Adrenal gland (tissue), 12 donors: ENCODE measurements around the gene LRRC4C. TPM values are rescaled to one million over a fixed set of nuclear protein-coding genes. Genes with fewer than 3 reads are reported as not detected.

ENCODE experiments used
- DNase-seq, 7 donors: peaks; one replicate each; pipeline ENCODE4 v3.0.0-alpha.2; 2019 to 2020
- H3K27ac ChIP-seq, 5 donors: fragments of 200-600 bp; sonication (generic) in 4 of 5; 1 replicate in 3 of 5; 2 replicates in 2 of 5; pipeline versions ENCODE4 v1.5.1 to v1.8.0; 2016 to 2020; ENCODE audit warnings: mild to moderate bottlenecking in 1 of 5
- H3K27me3 ChIP-seq: fragments of 200-600 bp; 2 replicates; pipeline ENCODE4 v1.8.0; 2021
- H3K36me3 ChIP-seq, 2 donors: fragments of 200-600 bp; replicated peaks in 1 of 2; 1 replicate in 1 of 2; 2 replicates in 1 of 2; pipeline versions ENCODE4 v1.5.1 to v1.8.0; 2018 to 2022
- H3K4me1 ChIP-seq, 2 donors: fragments of 200-600 bp; replicated peaks in 1 of 2; 1 replicate in 1 of 2; 2 replicates in 1 of 2; pipeline versions ENCODE4 v1.5.1 to v1.8.0; 2018 to 2021
- H3K4me3 ChIP-seq, 4 donors: fragments of 200-600 bp; sonication (generic) in 3 of 4; one replicate each; pipeline ENCODE4 v1.5.1; 2016 to 2018
- H3K9me3 ChIP-seq, 3 donors: fragments of 200-600 bp; sonication (generic) in 1 of 3; replicated peaks in 1 of 3; 1 replicate in 2 of 3; 2 replicates in 1 of 3; pipeline versions ENCODE4 v1.5.1 to v1.8.0; 2016 to 2021
- POLR2A ChIP-seq, 2 donors: fragments of 450-650 bp; IDR thresholded peaks; one replicate each; pipeline ENCODE4 v1.6.1; 2017; ENCODE audit warnings: antibody characterized with exemption in 2 of 2, mild to moderate bottlenecking in 2 of 2, moderate library complexity in 1 of 2
- WGBS, 4 donors: extraction: QIAGEN DNeasy Blood & Tissue Kit in 2 of 4; methylation state at CpG; one replicate each; pipeline versions ENCODE4 v1.1.5 to v1.1.7; 2013 to 2017; 5-methylcytosine and 5-hydroxymethylcytosine counted together
- intact Hi-C, 2 donors: fragments of 100-400 bp; cut with DNase I; formaldehyde crosslinking; loops; one replicate each; pipeline versions ENCODE4 v1.14.1 to v1.15.0; 2022 to 2023
- polyA plus RNA-seq, 3 donors: library from polyadenylated mRNA; stranded (reverse); fragments of 200-250 nt in 2 of 3; fragments of 350-450 nt in 1 of 3; fragmentation: Illumina TruSeq in 1 of 3; extraction: RNeasy Lipid Tissue Mini Kit (QIAGEN cat#74804) in 1 of 3; gene quantifications; one replicate each; pipeline ENCODE4 v1.2.3, GENCODE V29; 2013 to 2014
- total RNA-seq, 9 donors: library from RNA; depleted of rRNA in 4 of 9; stranded (reverse); fragments of >200 nt in 4 of 9; fragments of 120-200 nt in 1 of 9; fragmentation: NEBNext Ultra II Directional in 1 of 9; extraction: Animal tissue kit (Norgen Biotek cat#: 25700) in 1 of 9; gene quantifications; one replicate each; pipeline versions ENCODE4 v1.1.0 to v1.2.4, GENCODE V29; 2013 to 2023
- TF ChIP-seq, protein P1 (sequence below), 6 experiments: fragments of 450-650 bp in 4 of 6; fragments of 200-600 bp in 2 of 6; sonication (generic) in 1 of 6; IDR thresholded peaks; 1 replicate in 5 of 6; 2 replicates in 1 of 6; pipeline versions ENCODE4 v1.5.1 to v1.8.0; 2016 to 2021; ENCODE audit warnings: antibody characterized with exemption in 6 of 6, mild to moderate bottlenecking in 2 of 6, moderate library complexity in 1 of 6
- donor health status: healthy with polysubstance abuse.
- donor health status: Bipolar disorder and iron deficiency.
- donor health status: DM: yes; HTN: yes; CAD: no.
- donor health status: DM: no; HTN: no; CAD: no.
- donor health status: DM: no; HTN: no; CAD: no.
- donor health status: DM: yes; HTN: yes; CAD: no.

The LRRC4C gene
- total and polyA plus RNA-seq, 12 donors, result 1.0 to 10.6 (median 5.5) TPM

DNA sequence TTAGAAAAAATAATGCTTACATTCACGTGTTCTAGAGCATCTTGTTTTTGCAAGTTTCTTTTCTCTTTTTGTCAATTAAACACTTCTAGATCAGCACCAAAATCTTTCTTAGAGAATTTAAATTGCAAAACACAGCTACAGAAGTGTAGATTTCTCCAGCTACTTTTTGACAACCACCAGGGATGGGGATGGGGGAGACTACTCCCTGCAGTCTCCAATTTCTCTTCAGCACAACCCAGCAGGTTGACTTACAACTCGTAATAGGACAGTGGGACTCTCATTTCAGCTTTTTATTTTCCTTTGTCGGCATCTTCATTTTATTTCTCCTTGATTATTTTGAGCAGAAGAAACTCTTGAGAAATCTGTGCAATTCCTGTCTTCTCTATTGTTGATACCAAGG, 441.2 kb downstream of the LRRC4C start:
- DNase-seq, result no peak
- TF ChIP-seq, protein P1, sequence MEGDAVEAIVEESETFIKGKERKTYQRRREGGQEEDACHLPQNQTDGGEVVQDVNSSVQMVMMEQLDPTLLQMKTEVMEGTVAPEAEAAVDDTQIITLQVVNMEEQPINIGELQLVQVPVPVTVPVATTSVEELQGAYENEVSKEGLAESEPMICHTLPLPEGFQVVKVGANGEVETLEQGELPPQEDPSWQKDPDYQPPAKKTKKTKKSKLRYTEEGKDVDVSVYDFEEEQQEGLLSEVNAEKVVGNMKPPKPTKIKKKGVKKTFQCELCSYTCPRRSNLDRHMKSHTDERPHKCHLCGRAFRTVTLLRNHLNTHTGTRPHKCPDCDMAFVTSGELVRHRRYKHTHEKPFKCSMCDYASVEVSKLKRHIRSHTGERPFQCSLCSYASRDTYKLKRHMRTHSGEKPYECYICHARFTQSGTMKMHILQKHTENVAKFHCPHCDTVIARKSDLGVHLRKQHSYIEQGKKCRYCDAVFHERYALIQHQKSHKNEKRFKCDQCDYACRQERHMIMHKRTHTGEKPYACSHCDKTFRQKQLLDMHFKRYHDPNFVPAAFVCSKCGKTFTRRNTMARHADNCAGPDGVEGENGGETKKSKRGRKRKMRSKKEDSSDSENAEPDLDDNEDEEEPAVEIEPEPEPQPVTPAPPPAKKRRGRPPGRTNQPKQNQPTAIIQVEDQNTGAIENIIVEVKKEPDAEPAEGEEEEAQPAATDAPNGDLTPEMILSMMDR (IDR thresholded peaks at IDR 0.05), result no peak
- TF ChIP-seq POLR2A (IDR thresholded peaks at IDR 0.05), result no peak
- Histone ChIP-seq H3K36me3 (no peaks in the 10 kb centered on the region), H3K9me3 (no peaks in the 10 kb centered on the region), H3K27me3 (no peaks in the 10 kb centered on the region), H3K27ac (no peak overlapping the region), H3K4me1 (no peaks in the 10 kb centered on the region), H3K4me3 (no peak overlapping the region)
- intact Hi-C loops, result no loop called here
- 54 to 60% (median 58%) methylated on average over 3 of the region's 3 CpGs for WGBS, 4 donors

DNA sequence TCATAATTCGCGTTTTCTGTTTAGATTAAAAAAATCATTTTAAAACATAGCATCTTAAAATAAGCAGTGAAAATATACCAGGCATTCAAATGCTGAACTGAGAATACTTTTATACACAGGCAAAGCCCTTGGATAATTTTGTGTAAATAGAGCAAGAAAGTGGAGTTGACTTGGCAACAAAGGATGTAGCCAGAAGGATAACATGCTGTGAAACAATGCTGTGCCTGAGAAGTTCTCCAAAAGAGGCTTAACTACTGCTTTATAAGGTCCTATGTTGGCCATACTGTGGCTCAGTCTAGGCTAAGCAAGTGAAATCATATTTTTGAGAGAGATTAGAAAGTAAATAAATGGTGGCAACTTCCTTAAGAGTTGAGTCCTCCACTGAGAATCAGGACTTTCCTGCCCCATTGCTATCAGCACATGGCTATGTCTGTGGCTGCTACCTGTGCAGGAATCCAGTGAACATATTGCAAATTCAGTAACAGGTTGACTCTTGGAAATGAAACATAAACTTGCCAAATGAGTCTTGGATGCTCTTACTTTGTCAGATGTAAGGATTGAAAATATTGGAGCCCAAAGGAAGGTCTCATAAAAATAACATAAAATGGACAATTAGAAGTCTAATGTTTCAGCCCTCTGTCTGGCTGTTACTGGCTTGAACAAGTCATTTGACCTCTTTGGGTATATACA, 448.9 kb downstream of the LRRC4C start:
- intact Hi-C loops, result no loop called here
- 79 to 90% (median 82%) methylated on average over 2 of the region's 2 CpGs for WGBS, 4 donors
- no peak for DNase-seq

DNA sequence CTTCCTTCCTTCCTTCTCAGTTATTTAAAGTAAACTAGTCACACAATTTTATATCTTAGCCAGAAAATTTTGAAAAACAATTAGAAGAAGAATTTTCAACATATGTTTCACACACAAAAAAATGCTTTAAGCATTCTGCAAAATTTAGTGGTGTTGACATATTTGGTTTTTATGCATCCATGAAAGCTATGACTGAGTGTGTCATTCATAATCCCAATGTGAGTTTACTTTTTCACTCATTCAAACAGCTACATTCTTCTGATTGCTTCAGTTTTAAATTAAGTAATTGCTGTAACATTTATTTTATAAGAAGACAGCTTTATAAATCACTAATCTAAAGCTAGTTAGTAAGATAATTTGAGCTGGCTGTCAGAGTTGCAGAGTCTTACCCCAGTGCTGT, 453.5 kb downstream of the LRRC4C start:
- no peaks in the 10 kb centered on the region for H3K36me3 ChIP-seq
- H3K4me3 ChIP-seq, result no peak overlapping the region
- TF ChIP-seq POLR2A (IDR thresholded peaks at IDR 0.05), result no peak
- TF ChIP-seq, protein P1 (IDR thresholded peaks at IDR 0.05), result no peak
- intact Hi-C loops, result no loop called here
- H3K9me3 ChIP-seq, result no peaks in the 10 kb centered on the region
- no peaks in the 10 kb centered on the region for H3K4me1 ChIP-seq
- no peak overlapping the region for H3K27ac ChIP-seq
- H3K27me3 ChIP-seq, result no peaks in the 10 kb centered on the region
- DNase-seq, result no peak

More for the DNA sequence above, 448.9 kb downstream of the LRRC4C start:
- TF ChIP-seq, protein P1 (IDR thresholded peaks at IDR 0.05), result no peak
- TF ChIP-seq POLR2A (IDR thresholded peaks at IDR 0.05), result no peak
- Histone ChIP-seq H3K27ac (no peak overlapping the region), H3K36me3 (no peaks in the 10 kb centered on the region), H3K4me1 (no peaks in the 10 kb centered on the region), H3K4me3 (no peak overlapping the region), H3K27me3 (no peaks in the 10 kb centered on the region), H3K9me3 (no peaks in the 10 kb centered on the region)

DNA sequence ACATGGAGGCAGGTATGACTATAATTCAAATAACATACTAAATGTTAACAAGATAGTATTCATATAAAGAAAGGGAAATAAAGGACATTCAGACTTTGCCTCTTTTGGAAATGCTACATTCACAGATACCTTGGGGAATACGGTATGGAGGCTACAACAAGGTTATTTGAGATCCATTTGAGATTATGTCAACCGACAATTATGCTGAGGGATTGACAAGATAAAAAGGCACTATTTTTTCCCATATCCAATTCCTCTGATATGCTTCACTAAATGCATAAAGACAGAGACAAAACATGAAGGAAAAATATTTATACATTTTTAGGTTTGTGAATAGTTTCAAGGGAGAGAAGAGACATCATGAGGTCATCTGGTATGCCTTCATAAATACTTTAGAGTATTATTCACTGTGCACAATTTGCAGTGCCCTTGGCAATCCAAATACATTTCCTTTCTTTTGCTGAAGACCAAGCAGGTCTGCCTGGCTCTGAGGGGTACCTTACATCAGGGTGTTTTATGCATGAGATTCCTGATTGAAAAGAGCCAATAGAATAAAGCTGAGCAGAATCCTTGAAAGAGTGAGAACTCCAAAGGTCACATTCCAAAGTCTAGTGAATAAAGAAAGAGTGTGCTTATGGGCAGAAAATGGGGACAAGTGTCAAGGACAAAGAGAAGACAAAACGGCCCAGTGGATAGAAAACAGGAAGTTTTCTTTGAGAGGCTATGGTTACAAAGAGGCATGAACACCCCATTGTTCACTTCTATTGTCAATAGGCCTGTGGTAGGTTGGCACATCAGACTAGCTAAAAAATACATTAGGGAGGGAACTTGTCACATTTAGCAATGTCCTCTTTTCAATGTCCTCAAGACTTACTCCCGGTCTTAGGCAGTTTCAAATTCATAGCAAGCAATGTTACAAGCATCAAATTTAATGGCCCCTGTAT, 455.8 kb downstream of the LRRC4C start:
- H3K9me3 ChIP-seq, result no peaks in the 10 kb centered on the region
- WGBS, 4 donors, result 28 to 59% (median 46%) methylated on average over 4 of the region's 4 CpGs
- intact Hi-C loops, result no loop called here
- H3K4me3 ChIP-seq, result no peak overlapping the region
- H3K4me1 ChIP-seq, result no peaks in the 10 kb centered on the region
- no peak overlapping the region for H3K27ac ChIP-seq
- H3K36me3 ChIP-seq, result no peaks in the 10 kb centered on the region
- H3K27me3 ChIP-seq, result no peaks in the 10 kb centered on the region
- DNase-seq, result no peak
- TF ChIP-seq, protein P1 (IDR thresholded peaks at IDR 0.05), result no peak
- no peak for TF ChIP-seq POLR2A (IDR thresholded peaks at IDR 0.05)
